PFSK-1 (cell line): Measurements from ENCODE around the gene MACROD1.

Experiments used
- FOXP2 ChIP-seq: optimal IDR thresholded peaks from 2 replicates; pipeline ENCODE3; 2011; ENCODE audit warnings: borderline replicate concordance, control low read depth, inconsistent platforms; ENCODE audit not compliant: insufficient read depth; ENCODE audit errors: extremely low read length, extremely low read depth
- POLR2AphosphoS5 ChIP-seq: IDR thresholded peaks from 2 replicates; pipeline ENCODE4 v1.6.1; 2012; ENCODE audit warnings: low read depth, mild to moderate bottlenecking, control low read depth, low read length, moderate library complexity
- REST ChIP-seq, 2 experiments: IDR thresholded peaks; 2 replicates each; pipeline versions ENCODE4 v1.6.1 to v1.8.0; 2011 to 2012; ENCODE audit warnings: low read depth in 2 of 2, low read length in 2 of 2, control low read depth in 1 of 2, inconsistent platforms in 1 of 2, mild to moderate bottlenecking in 1 of 2, moderate library complexity in 1 of 2; ENCODE audit not compliant: insufficient read depth in 1 of 2
- SIN3A ChIP-seq: IDR thresholded peaks from 2 replicates; pipeline ENCODE4 v1.6.1; 2012; ENCODE audit warnings: mild to moderate bottlenecking, low read length, moderate library complexity, borderline replicate concordance; ENCODE audit not compliant: insufficient read depth
- TAF1 ChIP-seq: IDR thresholded peaks from 2 replicates; pipeline ENCODE4 v1.6.1; 2012; ENCODE audit warnings: low read length, control low read depth, borderline replicate concordance; ENCODE audit not compliant: insufficient read depth

The MACROD1 gene

GRCh38 chr11:64100360-64100759 lies 65.6 kb downstream of the MACROD1 start:
- TF ChIP-seq REST (IDR thresholded peaks at IDR 0.05; ENCODE audit: insufficient read depth in 1 of 2, low read depth in 2 of 2, low read length in 2 of 2): no peak
- TF ChIP-seq FOXP2: no peak
- TF ChIP-seq TAF1: no peak
- no peak for TF ChIP-seq POLR2AphosphoS5
- TF ChIP-seq SIN3A: no peak

- TF ChIP-seq SIN3A (no peak), FOXP2 (no peak), TAF1 (no peak), POLR2AphosphoS5 (no peak), REST (IDR thresholded peaks at IDR 0.05; ENCODE audit: insufficient read depth in 1 of 2, low read depth in 2 of 2, low read length in 2 of 2) (no peak)
Measured at GRCh38 chr11:64099436-64099835, 66.5 kb downstream of the MACROD1 start.

GRCh38 chr11:64098318-64098831 lies 67.5 kb downstream of the MACROD1 start:
- TF ChIP-seq POLR2AphosphoS5 (no peak), REST (IDR thresholded peaks at IDR 0.05; ENCODE audit: insufficient read depth in 1 of 2, low read depth in 2 of 2, low read length in 2 of 2) (no peak), TAF1 (no peak), SIN3A (no peak), FOXP2 (no peak)

- TF ChIP-seq SIN3A (no peak), REST (IDR thresholded peaks at IDR 0.05; ENCODE audit: insufficient read depth in 1 of 2, low read depth in 2 of 2, low read length in 2 of 2) (no peak), POLR2AphosphoS5 (no peak), FOXP2 (no peak), TAF1 (no peak)
Measured at GRCh38 chr11:64097468-64098317, 68.2 kb downstream of the MACROD1 start.

GRCh38 chr11:64096835-64097234 lies 69.1 kb downstream of the MACROD1 start:
- TF ChIP-seq SIN3A (no peak), POLR2AphosphoS5 (no peak), TAF1 (no peak), FOXP2 (no peak), REST (IDR thresholded peaks at IDR 0.05; ENCODE audit: insufficient read depth in 1 of 2, low read depth in 2 of 2, low read length in 2 of 2) (no peak)
